H1 (cell line): ENCODE results near the gene KLHL29.

ENCODE experiments used
- CBX8 ChIP-seq: fragments of 300-800, 300-1000 bp; sonication (generic); IDR thresholded peaks from 2 replicates; pipeline ENCODE4 v1.7.1; 2016; ENCODE audit warnings: low read depth, low read length, borderline replicate concordance
- CTCF ChIP-seq, 3 experiments: IDR thresholded peaks; 1 replicate in 2 of 3; 2 replicates in 1 of 3; pipeline versions ENCODE4 v1.5.1 to v1.6.1; 2011; ENCODE audit warnings: low read length in 3 of 3, mild to moderate bottlenecking in 3 of 3, inconsistent platforms in 2 of 3, low read depth in 1 of 3, moderate library complexity in 1 of 3; ENCODE audit not compliant: insufficient read depth in 1 of 3; ENCODE audit errors: control extremely low read depth in 1 of 3
- EGR1 ChIP-seq: IDR thresholded peaks from 2 replicates; pipeline ENCODE4 v1.6.1; 2011; ENCODE audit warnings: low read depth, low read length, borderline replicate concordance
- EZH2 ChIP-seq: fragments of 200-600 bp; sonication (generic); IDR thresholded peaks from 2 replicates; pipeline ENCODE4 v1.7.1; 2012; ENCODE audit warnings: low read depth, mild to moderate bottlenecking, moderate library complexity, low read length, inconsistent platforms; ENCODE audit not compliant: severe bottlenecking
- YY1 ChIP-seq: IDR thresholded peaks from 2 replicates; pipeline ENCODE4 v1.6.1; 2011; ENCODE audit warnings: low read depth, mild to moderate bottlenecking, low read length

DNA sequence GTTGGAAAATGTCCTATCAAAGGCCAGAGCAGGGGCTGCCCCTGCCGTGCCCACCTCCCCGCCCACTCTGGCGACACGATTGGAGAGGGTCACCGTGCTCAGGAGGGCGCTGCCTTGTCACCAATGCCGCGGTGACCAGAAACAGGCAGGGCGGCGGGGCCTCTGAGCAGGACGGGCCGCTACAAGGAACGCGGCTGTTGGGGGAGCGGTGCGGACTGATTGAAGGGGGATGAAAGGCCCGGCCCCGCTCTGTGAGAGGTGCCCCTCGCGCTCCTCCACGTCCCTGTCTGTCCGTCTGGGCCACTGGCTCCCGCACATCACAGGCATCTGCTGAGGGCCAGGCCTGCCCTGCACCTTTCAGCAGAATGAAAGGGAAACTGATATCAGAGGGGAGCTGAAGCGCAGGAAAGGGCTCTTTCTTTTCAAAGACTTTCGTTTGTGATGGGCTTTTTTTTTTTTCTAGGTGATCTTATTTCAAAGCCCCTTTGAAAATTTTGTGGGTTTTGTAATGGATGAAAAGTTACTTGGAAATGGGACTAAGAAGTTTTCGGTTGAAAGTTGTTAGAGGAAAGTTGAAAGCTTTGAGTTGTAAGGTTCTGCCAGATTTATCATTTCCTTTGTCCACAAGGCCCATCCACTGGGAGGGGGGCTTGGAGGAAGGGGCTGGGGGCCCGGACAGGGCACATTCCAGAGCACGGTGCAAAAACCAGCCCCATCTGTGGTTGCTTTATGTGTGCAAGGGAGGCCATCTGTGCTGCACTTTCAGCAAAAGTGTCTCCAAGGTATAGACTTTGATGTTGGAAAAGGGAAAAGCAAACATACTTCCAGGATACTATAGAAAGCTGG, 244.2 kb downstream of the KLHL29 start:
- no peak for TF ChIP-seq YY1
- no peak for TF ChIP-seq CTCF (IDR thresholded peaks at IDR 0.05; ENCODE audit: control extremely low read depth in 1 of 3, insufficient read depth in 1 of 3, low read depth in 1 of 3, low read length in 3 of 3)
- TF ChIP-seq CBX8, result no peak
- TF ChIP-seq EGR1, result no peak
- TF ChIP-seq EZH2, result no peak
